ENCODE data around the gene FYN. TPM values are rescaled to one million over a fixed set of nuclear protein-coding genes. Genes with fewer than 3 reads are reported as not detected.

Gene FYN
- total and polyA plus RNA-seq, 2 of the 8 experiments (the other 6 are each of a cell fraction or from before 2014, with no cell fraction given), result 46.8 to 97.2 TPM

GRCh38 chr6:111806561-111807497 lies 66.4 kb downstream of the FYN start (continued):
- no peak for TF ChIP-seq EZH2 (IDR thresholded peaks at IDR 0.05; ENCODE audit: low read depth, low read length, severe bottlenecking)
- no peak for TF ChIP-seq ZNF274 (IDR thresholded peaks at IDR 0.05; ENCODE audit: borderline replicate concordance, extremely low read depth, low read length)
- no peak for TF ChIP-seq GABPA (IDR thresholded peaks at IDR 0.05; ENCODE audit: borderline replicate concordance, insufficient read depth, low read length)
- no peak for TF ChIP-seq FOSL1 (IDR thresholded peaks at IDR 0.05; ENCODE audit: insufficient read depth, low read depth, low read length)
- no peak for TF ChIP-seq JUND (IDR thresholded peaks at IDR 0.05; ENCODE audit: low read length)
- no peak for TF ChIP-seq CBX8 (IDR thresholded peaks at IDR 0.05; ENCODE audit: borderline replicate concordance, low read depth, low read length)
- TF ChIP-seq EGR1 (IDR thresholded peaks at IDR 0.05; ENCODE audit: borderline replicate concordance, low read depth, low read length), result no peak
- no peak for TF ChIP-seq YY1 (IDR thresholded peaks at IDR 0.05; ENCODE audit: low read depth, low read length)
